Chondrocyte (in vitro differentiated cells): ENCODE measurements around the gene NOTCH2NLA. TPM values are rescaled to one million over a fixed set of nuclear protein-coding genes. Genes with fewer than 3 reads are reported as not detected.
"Not testable (repeated sequence)": the region's sequence is repeated elsewhere in the genome, so short reads cannot be mapped to it uniquely, and the experiment has no call there.

Experiments
- DNase-seq: peaks from one replicate; pipeline ENCODE4 v3.0.0; 2021; ENCODE audit warnings: mixed read lengths, low spot score
- H3K27ac Mint-ChIP-seq: one replicate; pipeline ENCODE4 v1.8.0; 2021; ENCODE audit warnings: mild to moderate bottlenecking, moderate library complexity, mixed read lengths; ENCODE audit not compliant: unreplicated experiment
- H3K27me3 Mint-ChIP-seq: 2 replicates; pipeline ENCODE4 v1.8.0; 2021; ENCODE audit warnings: low read depth, mixed read lengths
- H3K36me3 Mint-ChIP-seq: 2 replicates; pipeline ENCODE4 v1.8.0; 2021; ENCODE audit warnings: low read depth, mixed read lengths
- H3K4me1 Mint-ChIP-seq: 2 replicates; pipeline ENCODE4 v1.8.0; 2021; ENCODE audit warnings: low read depth, mild to moderate bottlenecking, mixed read lengths
- H3K4me3 Mint-ChIP-seq: one replicate; pipeline ENCODE4 v1.8.0; 2021; ENCODE audit warnings: mild to moderate bottlenecking, moderate library complexity, mixed read lengths; ENCODE audit not compliant: unreplicated experiment
- H3K9me3 Mint-ChIP-seq: 2 replicates; pipeline ENCODE4 v1.8.0; 2021; ENCODE audit warnings: low read depth, mixed read lengths
- total RNA-seq: library from RNA; stranded (reverse); gene quantifications from 3 replicates; pipeline ENCODE4 v1.2.1, GENCODE V29; 2021

The NOTCH2NLA gene
- total RNA-seq, 1 donor from 2014 or later: 46.2 TPM

GRCh38 chr1:146254569-146255197, 25.9 kb upstream of the NOTCH2NLA start:
- not testable (repeated sequence) for H3K36me3 Mint-ChIP-seq, DNase-seq, H3K4me3 Mint-ChIP-seq, H3K9me3 Mint-ChIP-seq, H3K27me3 Mint-ChIP-seq, H3K27ac Mint-ChIP-seq, H3K4me1 Mint-ChIP-seq

GRCh38 chr1:146253249-146253855, 24.5 kb upstream of the NOTCH2NLA start:
- H3K27ac Mint-ChIP-seq, H3K36me3 Mint-ChIP-seq, H3K4me1 Mint-ChIP-seq, DNase-seq, H3K9me3 Mint-ChIP-seq, H3K27me3 Mint-ChIP-seq, H3K4me3 Mint-ChIP-seq: not testable (repeated sequence)

- not testable (repeated sequence) for H3K9me3 Mint-ChIP-seq, H3K27ac Mint-ChIP-seq, H3K27me3 Mint-ChIP-seq, H3K4me1 Mint-ChIP-seq, H3K4me3 Mint-ChIP-seq, H3K36me3 Mint-ChIP-seq, DNase-seq
These were observed 22.7 kb upstream of the NOTCH2NLA start for GRCh38 chr1:146251523-146251922.

GRCh38 chr1:146248643-146249042, 19.8 kb upstream of the NOTCH2NLA start:
- not testable (repeated sequence) for DNase-seq, H3K36me3 Mint-ChIP-seq, H3K4me3 Mint-ChIP-seq, H3K27me3 Mint-ChIP-seq, H3K4me1 Mint-ChIP-seq, H3K27ac Mint-ChIP-seq, H3K9me3 Mint-ChIP-seq

GRCh38 chr1:146236626-146237025, 7.8 kb upstream of the NOTCH2NLA start:
- H3K9me3 Mint-ChIP-seq, DNase-seq, H3K27me3 Mint-ChIP-seq, H3K27ac Mint-ChIP-seq, H3K4me1 Mint-ChIP-seq, H3K36me3 Mint-ChIP-seq, H3K4me3 Mint-ChIP-seq: not testable (repeated sequence)

GRCh38 chr1:146236026-146236601, 7.3 kb upstream of the NOTCH2NLA start:
- not testable (repeated sequence) for H3K36me3 Mint-ChIP-seq, H3K4me3 Mint-ChIP-seq, H3K27me3 Mint-ChIP-seq, H3K4me1 Mint-ChIP-seq, H3K27ac Mint-ChIP-seq, DNase-seq, H3K9me3 Mint-ChIP-seq

- H3K27me3 Mint-ChIP-seq, H3K9me3 Mint-ChIP-seq, DNase-seq, H3K4me1 Mint-ChIP-seq, H3K36me3 Mint-ChIP-seq: not testable (repeated sequence)
- H3K27ac Mint-ChIP-seq: peak overlapping the region; percentile 88
- peak overlapping the region; percentile 71 for H3K4me3 Mint-ChIP-seq
These were observed 608 bp downstream of the NOTCH2NLA start for GRCh38 chr1:146228144-146228682.

- H3K9me3 Mint-ChIP-seq, DNase-seq, H3K36me3 Mint-ChIP-seq, H3K27me3 Mint-ChIP-seq, H3K4me1 Mint-ChIP-seq: not testable (repeated sequence)
- Mint-ChIP-seq H3K27ac (peak overlapping the region; percentile 92), H3K4me3 (peak overlapping the region; percentile 51)
These were observed 54.3 kb downstream of the NOTCH2NLA start for GRCh38 chr1:146174531-146174930.

GRCh38 chr1:146167740-146168139, 61.1 kb downstream of the NOTCH2NLA start:
- H3K27ac Mint-ChIP-seq, H3K4me1 Mint-ChIP-seq, H3K9me3 Mint-ChIP-seq, H3K27me3 Mint-ChIP-seq, H3K36me3 Mint-ChIP-seq, H3K4me3 Mint-ChIP-seq, DNase-seq: not testable (repeated sequence)

- not testable (repeated sequence) for H3K27me3 Mint-ChIP-seq, H3K27ac Mint-ChIP-seq, H3K4me3 Mint-ChIP-seq, DNase-seq, H3K9me3 Mint-ChIP-seq, H3K36me3 Mint-ChIP-seq, H3K4me1 Mint-ChIP-seq
These were observed 61.5 kb downstream of the NOTCH2NLA start for GRCh38 chr1:146167273-146167672.
